Testis (tissue), 3 donors: ENCODE measurements around the gene ZFP62. TPM values are rescaled to one million over a fixed set of nuclear protein-coding genes. Genes with fewer than 3 reads are reported as not detected.

Source experiments
- DNase-seq: peaks from one replicate; pipeline ENCODE4 v3.0.0-alpha.2; 2019
- H3K27ac ChIP-seq, 2 donors: fragments of 200-600 bp; sonication (generic); one replicate each; pipeline ENCODE4 v1.5.1; 2019
- H3K27me3 ChIP-seq: fragments of 200-600 bp; sonication (generic); one replicate; pipeline ENCODE4 v1.5.1; 2019
- H3K36me3 ChIP-seq: fragments of 200-600 bp; sonication (generic); one replicate; pipeline ENCODE4 v1.5.1; 2017; ENCODE audit warnings: low read depth; ENCODE audit errors: missing control alignments
- H3K4me1 ChIP-seq: fragments of 200-600 bp; sonication (generic); one replicate; pipeline ENCODE4 v1.5.1; 2019
- H3K4me3 ChIP-seq, 2 donors: fragments of 200-600 bp; sonication (generic); one replicate each; pipeline ENCODE4 v1.5.1; 2017 to 2019
- H3K9me3 ChIP-seq: fragments of 200-600 bp; sonication (generic); one replicate; pipeline ENCODE4 v1.5.1; 2017
- CTCF ChIP-seq, 3 experiments: fragments of 450-650 bp in 2 of 3; fragments of 200-600 bp in 1 of 3; sonication (generic) in 1 of 3; IDR thresholded peaks; one replicate each; pipeline ENCODE4 v1.5.1; 2016 to 2019; ENCODE audit warnings: antibody characterized with exemption in 3 of 3, mild to moderate bottlenecking in 2 of 3, moderate library complexity in 1 of 3
- POLR2A ChIP-seq: fragments of 450-650 bp; IDR thresholded peaks from one replicate; pipeline ENCODE4 v1.6.1; 2017; ENCODE audit warnings: antibody characterized with exemption, mild to moderate bottlenecking, moderate library complexity
- WGBS, 2 donors: methylation state at CpG; one replicate each; pipeline ENCODE4 v1.1.5; 2018; 5-methylcytosine and 5-hydroxymethylcytosine counted together
- intact Hi-C: fragments of 100-400 bp; cut with DNase I; formaldehyde crosslinking; loops from one replicate; pipeline ENCODE4 v1.15.1; 2023; ENCODE audit warnings: low total_unique reads
- polyA plus RNA-seq: library from polyadenylated mRNA; stranded (reverse); fragments of 350-450 nt; fragmentation: Illumina TruSeq; extraction: RNeasy Lipid Tissue Mini Kit (QIAGEN cat#74804); gene quantifications from one replicate; pipeline ENCODE4 v1.2.3, GENCODE V29; 2014; ENCODE audit warnings: low read depth, low replicate concordance; ENCODE audit not compliant: insufficient read depth
- total RNA-seq, 2 donors: library from RNA; depleted of rRNA; stranded (reverse); fragments of >200 nt; gene quantifications; one replicate each; pipeline ENCODE4 v1.2.3, GENCODE V29; 2016

Gene ZFP62
- total and polyA plus RNA-seq, 3 donors from 2014 or later, result 27.1 to 32.3 (median 29.2) TPM

GRCh38 chr5:180852495-180852894 lies 8.6 kb downstream of the ZFP62 start:
- TF ChIP-seq POLR2A (no peak), CTCF (IDR thresholded peaks at IDR 0.05) (no peak)
- DNase-seq, result no peak
- Histone ChIP-seq H3K4me1 (no peaks in the 10 kb centered on the region), H3K36me3 (no peaks in the 10 kb centered on the region), H3K27me3 (no peaks in the 10 kb centered on the region), H3K9me3 (no peaks in the 10 kb centered on the region), H3K4me3 (no peak overlapping the region), H3K27ac (no peak overlapping the region)
- intact Hi-C loops, result no loop called here
- WGBS, 2 donors, result 88 to 95% methylated on average over 4 of the region's 4 CpGs

- no peak overlapping the region for H3K4me3 ChIP-seq
- no peak overlapping the region for H3K27ac ChIP-seq
- H3K4me1 ChIP-seq, result no peaks in the 10 kb centered on the region
- H3K36me3 ChIP-seq, result no peaks in the 10 kb centered on the region
- DNase-seq, result no peak
- intact Hi-C loops, result no loop called here
- H3K9me3 ChIP-seq, result no peaks in the 10 kb centered on the region
- 95 to 98% methylated on average over 10 of the region's 10 CpGs for WGBS, 2 donors
- H3K27me3 ChIP-seq, result no peaks in the 10 kb centered on the region
- TF ChIP-seq POLR2A, result no peak
- TF ChIP-seq CTCF (IDR thresholded peaks at IDR 0.05), result no peak
Observed at GRCh38 chr5:180850434-180851078, 10.5 kb downstream of the ZFP62 start.

GRCh38 chr5:180849827-180850226 lies 11.2 kb downstream of the ZFP62 start:
- Histone ChIP-seq H3K27me3 (no peaks in the 10 kb centered on the region), H3K4me3 (no peak overlapping the region), H3K4me1 (no peaks in the 10 kb centered on the region), H3K36me3 (no peaks in the 10 kb centered on the region), H3K9me3 (no peaks in the 10 kb centered on the region), H3K27ac (no peak overlapping the region)
- intact Hi-C loops, result no loop called here
- 91 to 92% methylated on average over 4 of the region's 4 CpGs for WGBS, 2 donors
- TF ChIP-seq CTCF (IDR thresholded peaks at IDR 0.05) (no peak), POLR2A (no peak)
- DNase-seq, result no peak

- no peaks in the 10 kb centered on the region for H3K36me3 ChIP-seq
- intact Hi-C loops, result no loop called here
- no peaks in the 10 kb centered on the region for H3K4me1 ChIP-seq
- no peak overlapping the region for H3K27ac ChIP-seq
- 100% methylated on average over 1 of the region's 1 CpG for WGBS, 2 donors
- TF ChIP-seq POLR2A, result no peak
- no peak for TF ChIP-seq CTCF (IDR thresholded peaks at IDR 0.05)
- no peaks in the 10 kb centered on the region for H3K27me3 ChIP-seq
- no peak for DNase-seq
- H3K4me3 ChIP-seq, result no peak overlapping the region
- no peaks in the 10 kb centered on the region for H3K9me3 ChIP-seq
Observed at GRCh38 chr5:180848878-180849277, 12.2 kb downstream of the ZFP62 start.

- H3K36me3 ChIP-seq, result no peaks in the 10 kb centered on the region
- no peak for DNase-seq
- 93 to 100% methylated on average over 1 of the region's 1 CpG for WGBS, 2 donors
- no peak overlapping the region for H3K27ac ChIP-seq
- intact Hi-C loops, result no loop called here
- no peaks in the 10 kb centered on the region for H3K27me3 ChIP-seq
- TF ChIP-seq POLR2A, result no peak
- TF ChIP-seq CTCF (IDR thresholded peaks at IDR 0.05), result no peak
- no peak overlapping the region for H3K4me3 ChIP-seq
- H3K9me3 ChIP-seq, result no peaks in the 10 kb centered on the region
- H3K4me1 ChIP-seq, result no peaks in the 10 kb centered on the region
Observed at GRCh38 chr5:180848265-180848664, 12.8 kb downstream of the ZFP62 start.
